ENCODE results near the gene TMEM245.
A peak's percentile ranks its signal among the peaks of the same experiment; 100 is the strongest.

The TMEM245 gene

GRCh38 chr9:109120204-109120789 lies 550 bp upstream of the TMEM245 start:
- peak overlapping the region; percentile 47 for H3K27ac ChIP-seq (ENCODE audit: low read depth, low read length, poor library complexity, severe bottlenecking)
- peaks cover 44% of the 10 kb centered on the region for H3K4me1 ChIP-seq (ENCODE audit: insufficient read depth, low read length, severe bottlenecking)
- TF ChIP-seq EZH2 (IDR thresholded peaks at IDR 0.05; ENCODE audit: borderline replicate concordance, low read length), result no peak
- TF ChIP-seq, protein P1, sequence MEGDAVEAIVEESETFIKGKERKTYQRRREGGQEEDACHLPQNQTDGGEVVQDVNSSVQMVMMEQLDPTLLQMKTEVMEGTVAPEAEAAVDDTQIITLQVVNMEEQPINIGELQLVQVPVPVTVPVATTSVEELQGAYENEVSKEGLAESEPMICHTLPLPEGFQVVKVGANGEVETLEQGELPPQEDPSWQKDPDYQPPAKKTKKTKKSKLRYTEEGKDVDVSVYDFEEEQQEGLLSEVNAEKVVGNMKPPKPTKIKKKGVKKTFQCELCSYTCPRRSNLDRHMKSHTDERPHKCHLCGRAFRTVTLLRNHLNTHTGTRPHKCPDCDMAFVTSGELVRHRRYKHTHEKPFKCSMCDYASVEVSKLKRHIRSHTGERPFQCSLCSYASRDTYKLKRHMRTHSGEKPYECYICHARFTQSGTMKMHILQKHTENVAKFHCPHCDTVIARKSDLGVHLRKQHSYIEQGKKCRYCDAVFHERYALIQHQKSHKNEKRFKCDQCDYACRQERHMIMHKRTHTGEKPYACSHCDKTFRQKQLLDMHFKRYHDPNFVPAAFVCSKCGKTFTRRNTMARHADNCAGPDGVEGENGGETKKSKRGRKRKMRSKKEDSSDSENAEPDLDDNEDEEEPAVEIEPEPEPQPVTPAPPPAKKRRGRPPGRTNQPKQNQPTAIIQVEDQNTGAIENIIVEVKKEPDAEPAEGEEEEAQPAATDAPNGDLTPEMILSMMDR (IDR thresholded peaks at IDR 0.05; ENCODE audit: low read length), result no peak
- H2AFZ ChIP-seq (ENCODE audit: low read length), result peak overlapping the region; percentile 97
- H3K79me2 ChIP-seq (ENCODE audit: insufficient read depth, low read length), result peaks cover 38% of the 10 kb centered on the region
- no peaks in the 10 kb centered on the region for H3F3A ChIP-seq (ENCODE audit: insufficient read depth, low read length)
- H3K36me3 ChIP-seq (ENCODE audit: insufficient read depth, low read length), result peaks cover 10% of the 10 kb centered on the region
- peak overlapping the region; percentile 54 for H3K9ac ChIP-seq (ENCODE audit: low read length)
- H3K9me3 ChIP-seq (ENCODE audit: low read length), result no peaks in the 10 kb centered on the region
- peak overlapping the region; percentile 68 for H3K4me2 ChIP-seq (ENCODE audit: low read length)
- H3K9me2 ChIP-seq (ENCODE audit: low read depth, low read length), result no peaks in the 10 kb centered on the region
- no peaks in the 10 kb centered on the region for H4K20me1 ChIP-seq (ENCODE audit: insufficient read depth, low read length)
- peak overlapping the region; percentile 98 for H3K4me3 ChIP-seq (ENCODE audit: low read depth, low read length, poor library complexity, severe bottlenecking)
- H3K27me3 ChIP-seq (ENCODE audit: insufficient read depth, low read length), result no peaks in the 10 kb centered on the region

GRCh38 chr9:109118808-109119438 lies 824 bp downstream of the TMEM245 start:
- Histone ChIP-seq H3K9me2 (ENCODE audit: low read depth, low read length) (no peaks in the 10 kb centered on the region), H4K20me1 (ENCODE audit: insufficient read depth, low read length) (no peaks in the 10 kb centered on the region), H3K27me3 (ENCODE audit: insufficient read depth, low read length) (no peaks in the 10 kb centered on the region), H3K4me1 (ENCODE audit: insufficient read depth, low read length, severe bottlenecking) (peaks cover 58% of the 10 kb centered on the region), H3K9ac (ENCODE audit: low read length) (peak overlapping the region; percentile 90), H3K4me3 (ENCODE audit: low read depth, low read length, poor library complexity, severe bottlenecking) (peak overlapping the region; percentile 98), H2AFZ (ENCODE audit: low read length) (no peak overlapping the region), H3K27ac (ENCODE audit: low read depth, low read length, poor library complexity, severe bottlenecking) (peak overlapping the region; percentile 63), H3K4me2 (ENCODE audit: low read length) (peak overlapping the region; percentile 87), H3K9me3 (ENCODE audit: low read length) (no peaks in the 10 kb centered on the region), H3K36me3 (ENCODE audit: insufficient read depth, low read length) (peaks cover 10% of the 10 kb centered on the region), H3K79me2 (ENCODE audit: insufficient read depth, low read length) (peaks cover 52% of the 10 kb centered on the region), H3F3A (ENCODE audit: insufficient read depth, low read length) (no peaks in the 10 kb centered on the region)
- no peak for TF ChIP-seq EZH2 (IDR thresholded peaks at IDR 0.05; ENCODE audit: borderline replicate concordance, low read length)
- TF ChIP-seq, protein P1 (IDR thresholded peaks at IDR 0.05; ENCODE audit: low read length), result no peak

DNA sequence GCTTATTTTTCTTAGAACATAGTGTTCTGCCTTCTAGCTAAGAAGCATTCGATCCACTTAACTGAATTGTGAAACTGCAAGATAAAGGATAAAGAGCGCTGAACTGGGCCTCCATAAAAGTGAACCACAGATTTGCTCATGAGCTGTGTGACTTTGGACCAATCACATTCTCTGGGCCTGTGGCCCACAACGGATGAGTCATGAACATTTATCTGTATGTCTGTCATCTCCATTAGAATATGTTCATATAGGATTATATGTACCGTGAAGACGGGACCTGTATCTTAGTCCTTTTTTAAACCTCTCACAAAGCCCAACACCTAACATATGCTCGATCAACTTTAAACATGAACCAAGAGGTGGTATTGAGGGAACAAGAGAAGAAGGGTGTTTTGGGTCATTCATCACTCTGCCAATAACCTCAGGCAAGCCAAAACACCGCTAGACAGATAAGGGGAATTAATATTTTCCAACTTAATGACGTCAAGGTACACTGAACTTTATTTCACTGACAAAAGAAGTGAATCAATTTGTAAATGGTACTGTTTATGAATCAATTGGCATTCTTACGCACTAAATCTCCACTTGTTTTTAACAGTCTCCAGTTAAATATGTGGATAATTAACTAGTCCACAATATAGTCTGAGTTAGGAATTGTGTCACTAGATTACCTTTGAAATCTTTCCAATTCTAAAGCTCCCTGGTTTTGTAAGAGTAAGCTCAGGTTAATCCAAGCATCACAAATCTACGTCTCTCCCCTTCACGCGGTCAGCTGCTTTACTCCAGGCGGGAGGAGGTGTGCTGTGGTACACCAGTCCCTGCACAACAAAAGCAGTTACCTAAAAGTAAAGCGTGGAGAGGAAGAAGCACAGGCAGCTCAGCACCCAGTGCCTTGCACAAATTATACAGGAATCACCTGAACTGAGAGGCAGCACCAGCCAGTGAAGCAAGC lies 1.6 kb downstream of the TMEM245 start:
- Histone ChIP-seq H2AFZ (ENCODE audit: low read length) (no peak overlapping the region), H3K79me2 (ENCODE audit: insufficient read depth, low read length) (peaks cover 60% of the 10 kb centered on the region), H3K36me3 (ENCODE audit: insufficient read depth, low read length) (peaks cover 10% of the 10 kb centered on the region), H3K4me1 (ENCODE audit: insufficient read depth, low read length, severe bottlenecking) (peaks cover 62% of the 10 kb centered on the region), H3K4me2 (ENCODE audit: low read length) (peak overlapping the region; percentile 87), H3K9me2 (ENCODE audit: low read depth, low read length) (no peaks in the 10 kb centered on the region), H3K27ac (ENCODE audit: low read depth, low read length, poor library complexity, severe bottlenecking) (no peak overlapping the region), H3F3A (ENCODE audit: insufficient read depth, low read length) (no peaks in the 10 kb centered on the region), H3K9ac (ENCODE audit: low read length) (peak overlapping the region; percentile 90), H3K4me3 (ENCODE audit: low read depth, low read length, poor library complexity, severe bottlenecking) (peak overlapping the region; percentile 98), H4K20me1 (ENCODE audit: insufficient read depth, low read length) (no peaks in the 10 kb centered on the region), H3K27me3 (ENCODE audit: insufficient read depth, low read length) (no peaks in the 10 kb centered on the region), H3K9me3 (ENCODE audit: low read length) (no peaks in the 10 kb centered on the region)
- no peak for TF ChIP-seq EZH2 (IDR thresholded peaks at IDR 0.05; ENCODE audit: borderline replicate concordance, low read length)
- TF ChIP-seq, protein P1 (IDR thresholded peaks at IDR 0.05; ENCODE audit: low read length), result no peak

Data from OCI-LY1 (cell line).